Activated T-helper 2 cell treated with anti-CD3 and anti-CD28 coated beads, Interferon-gamma antibody, Interleukin-2, Interleukin-4, amounts not matched to agents 10 μg/mL and 5 μg/mL and 100 μg/mL, durations not matched to agents 14 hours and 24 hours and 36 hours (primary cell): ENCODE results near the gene NPR1. TPM values are rescaled to one million over a fixed set of nuclear protein-coding genes. Genes with fewer than 3 reads are reported as not detected.
A peak's percentile ranks its signal among the peaks of the same experiment; 100 is the strongest.
"Not testable (repeated sequence)": the region's sequence is repeated elsewhere in the genome, so short reads cannot be mapped to it uniquely, and the experiment has no call there.

ENCODE experiments used
- DNase-seq: peaks from one replicate; pipeline ENCODE4 v3.0.0; 2021; ENCODE audit warnings: low spot score
- H3K27ac Mint-ChIP-seq: one replicate; pipeline ENCODE4 v1.8.0; 2021; ENCODE audit warnings: mixed read lengths
- H3K27me3 Mint-ChIP-seq: one replicate; pipeline ENCODE4 v1.8.0; 2021; ENCODE audit warnings: low read depth, mixed read lengths
- H3K36me3 Mint-ChIP-seq: one replicate; pipeline ENCODE4 v1.8.0; 2021; ENCODE audit warnings: low read depth, mixed read lengths
- H3K4me1 Mint-ChIP-seq: one replicate; pipeline ENCODE4 v1.8.0; 2021; ENCODE audit warnings: low read depth, mixed read lengths
- H3K4me3 Mint-ChIP-seq: one replicate; pipeline ENCODE4 v1.8.0; 2021; ENCODE audit warnings: low read depth, mild to moderate bottlenecking, moderate library complexity, mixed read lengths
- H3K9me3 Mint-ChIP-seq: one replicate; pipeline ENCODE4 v1.8.0; 2021; ENCODE audit warnings: mixed read lengths
- intact Hi-C: fragments of 100-400 bp; cut with micrococcal nuclease; formaldehyde crosslinking; loops from one replicate; pipeline ENCODE4 v1.15.1; 2023
- total RNA-seq: library from RNA; stranded (reverse); gene quantifications from 2 replicates; pipeline ENCODE4 v1.2.3, GENCODE V29; 2022

NPR1 gene
- total RNA-seq, 1 donor from 2014 or later = not detected

DNA sequence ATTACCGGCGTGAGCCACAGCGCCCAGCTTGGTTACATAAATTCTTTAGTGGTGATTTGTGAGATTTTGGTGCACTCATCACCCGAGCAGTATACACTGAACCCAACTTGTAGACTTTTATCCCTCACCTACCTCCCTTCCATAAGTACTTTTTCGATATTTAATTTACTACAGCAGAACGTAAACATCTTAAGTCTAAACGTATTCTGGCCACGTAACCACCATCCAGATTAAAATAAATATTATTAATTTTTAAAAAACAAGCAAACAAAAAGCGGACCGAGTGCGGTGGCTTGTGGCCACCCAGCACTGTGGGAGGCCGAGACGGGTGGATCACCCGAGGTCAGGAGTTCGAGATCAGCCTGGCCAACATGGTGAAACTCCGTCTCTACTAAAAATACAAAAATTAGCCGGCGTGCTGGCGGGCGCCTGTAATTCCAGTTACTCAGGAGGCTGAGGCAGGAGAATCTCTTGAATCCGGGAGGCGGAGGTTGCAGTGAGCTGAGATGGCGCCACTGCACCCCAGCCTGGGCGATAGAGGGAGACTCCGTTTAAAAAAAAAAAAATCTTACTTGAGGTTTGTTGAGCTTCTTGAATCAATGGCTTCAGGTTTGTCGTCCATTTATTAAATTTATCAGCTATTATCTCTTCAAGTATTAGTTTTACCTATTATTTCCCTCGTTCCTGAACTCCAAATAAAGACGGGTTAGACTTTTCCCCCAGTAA, 6.7 kb upstream of the NPR1 start:
- H3K27ac Mint-ChIP-seq, H3K36me3 Mint-ChIP-seq, H3K27me3 Mint-ChIP-seq, H3K9me3 Mint-ChIP-seq, H3K4me3 Mint-ChIP-seq: not testable (repeated sequence)
- intact Hi-C loops = loop anchor here (1.0 to 5.0 kb wide), 12 partner anchors 13 to 601 kb away; partner anchors contain the start of genes CHTOP, HAX1, INTS3 and RAB13
- DNase-seq = peak; percentile 50
- peaks cover 25% of the 10 kb centered on the region for H3K4me1 Mint-ChIP-seq

DNA sequence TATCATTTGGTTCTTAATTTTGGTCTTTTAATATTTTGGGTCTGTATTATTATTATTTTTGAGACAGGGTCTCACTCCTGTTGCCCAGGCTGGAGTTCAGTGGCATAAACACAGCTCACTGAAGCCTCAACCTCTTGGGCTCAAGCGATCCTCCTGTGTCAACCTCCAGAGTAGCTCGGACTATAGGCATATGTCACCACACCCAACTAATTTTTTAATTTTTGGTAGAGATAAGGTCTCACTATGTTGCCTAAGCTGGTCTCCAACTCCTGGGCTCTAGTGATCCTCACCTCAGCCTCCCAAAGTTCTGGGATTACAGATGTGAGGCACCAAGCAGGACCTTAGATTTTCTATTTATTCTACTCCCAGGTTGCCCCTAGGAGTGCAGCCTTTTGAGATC, 5.0 kb upstream of the NPR1 start:
- no peak for DNase-seq
- H3K27me3 Mint-ChIP-seq = peaks cover 11% of the 10 kb centered on the region
- H3K9me3 Mint-ChIP-seq = no peaks in the 10 kb centered on the region
- peaks cover 26% of the 10 kb centered on the region for H3K4me1 Mint-ChIP-seq
- peak overlapping the region; percentile 55 for H3K27ac Mint-ChIP-seq
- H3K4me3 Mint-ChIP-seq = peak overlapping the region; percentile 59
- no peaks in the 10 kb centered on the region for H3K36me3 Mint-ChIP-seq
- intact Hi-C loops = loop anchor here (5.0 kb wide), 4 partner anchors 54 to 599 kb away; partner anchors contain the start of genes HAX1, INTS3, S100A3 and S100A4

DNA sequence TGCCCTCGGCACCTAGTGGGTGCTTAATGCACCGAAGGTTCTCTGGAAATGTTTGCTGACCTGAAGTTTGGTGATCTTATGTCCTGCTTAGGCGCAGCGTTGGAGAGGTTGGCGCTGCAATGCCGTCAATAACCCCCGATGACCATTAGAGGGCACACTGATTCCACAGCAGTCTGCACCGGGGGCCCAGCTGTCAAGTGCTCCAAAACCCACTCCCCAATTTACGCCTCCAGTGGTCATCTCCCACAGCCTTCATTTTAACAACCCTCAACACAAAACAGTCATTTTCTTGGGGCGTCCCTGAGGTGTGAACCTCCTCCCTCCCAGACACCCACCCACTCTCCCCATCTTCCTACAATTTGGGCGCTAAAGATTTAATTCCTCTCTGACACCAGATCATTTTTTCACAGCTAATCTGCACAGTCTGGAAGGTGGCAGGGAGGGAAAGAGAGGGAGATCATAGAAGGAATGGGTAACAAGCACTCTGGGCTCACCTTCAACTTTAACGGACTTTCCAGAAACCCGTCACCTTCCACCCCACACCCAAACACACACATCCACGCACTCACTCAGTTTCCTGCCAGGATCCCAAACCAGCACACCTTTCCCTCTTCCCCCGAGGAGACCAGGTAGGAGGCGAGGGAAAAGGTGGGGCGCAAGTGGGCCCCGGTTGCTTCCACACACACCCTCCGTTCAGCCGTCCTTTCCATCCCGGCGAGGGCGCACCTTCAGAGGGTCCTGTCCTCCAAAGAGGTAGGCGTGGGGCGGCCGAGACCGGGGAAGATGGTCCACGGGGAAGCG, 570 bp upstream of the NPR1 start:
- Mint-ChIP-seq H3K4me1 (peaks cover 20% of the 10 kb centered on the region), H3K4me3 (peak overlapping the region; percentile 71), H3K27me3 (peaks cover 42% of the 10 kb centered on the region), H3K27ac (no peak overlapping the region), H3K9me3 (no peaks in the 10 kb centered on the region), H3K36me3 (no peaks in the 10 kb centered on the region)
- intact Hi-C loops = loop anchor here (1.0 kb wide), 1 partner anchor 71 kb away; no protein-coding TSS in a partner anchor
- DNase-seq = peak; percentile 31

DNA sequence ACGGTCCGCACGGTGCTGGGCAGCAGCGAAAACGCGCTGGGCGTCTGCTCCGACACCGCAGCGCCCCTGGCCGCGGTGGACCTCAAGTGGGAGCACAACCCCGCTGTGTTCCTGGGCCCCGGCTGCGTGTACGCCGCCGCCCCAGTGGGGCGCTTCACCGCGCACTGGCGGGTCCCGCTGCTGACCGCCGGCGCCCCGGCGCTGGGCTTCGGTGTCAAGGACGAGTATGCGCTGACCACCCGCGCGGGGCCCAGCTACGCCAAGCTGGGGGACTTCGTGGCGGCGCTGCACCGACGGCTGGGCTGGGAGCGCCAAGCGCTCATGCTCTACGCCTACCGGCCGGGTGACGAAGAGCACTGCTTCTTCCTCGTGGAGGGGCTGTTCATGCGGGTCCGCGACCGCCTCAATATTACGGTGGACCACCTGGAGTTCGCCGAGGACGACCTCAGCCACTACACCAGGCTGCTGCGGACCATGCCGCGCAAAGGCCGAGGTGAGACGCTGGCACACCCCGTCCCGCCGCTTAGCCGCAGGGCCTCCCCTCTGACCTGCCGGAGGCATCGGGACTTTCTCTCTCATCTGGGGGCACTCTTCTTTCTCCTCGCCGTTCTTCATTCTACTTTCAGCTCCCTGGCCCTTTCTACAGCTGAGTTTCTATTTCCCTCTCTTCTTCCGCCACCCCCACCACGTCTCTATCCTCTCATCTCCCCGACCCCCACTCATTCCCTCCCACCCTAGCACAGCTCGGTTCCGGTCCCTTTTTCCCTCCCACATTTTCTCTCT, 1.0 kb downstream of the NPR1 start:
- no peaks in the 10 kb centered on the region for H3K36me3 Mint-ChIP-seq
- DNase-seq = no peak
- H3K4me3 Mint-ChIP-seq = peak overlapping the region; percentile 69
- no peak overlapping the region for H3K27ac Mint-ChIP-seq
- no peaks in the 10 kb centered on the region for H3K9me3 Mint-ChIP-seq
- peaks cover 18% of the 10 kb centered on the region for H3K4me1 Mint-ChIP-seq
- H3K27me3 Mint-ChIP-seq = peaks cover 47% of the 10 kb centered on the region
- intact Hi-C loops = no loop called here

DNA sequence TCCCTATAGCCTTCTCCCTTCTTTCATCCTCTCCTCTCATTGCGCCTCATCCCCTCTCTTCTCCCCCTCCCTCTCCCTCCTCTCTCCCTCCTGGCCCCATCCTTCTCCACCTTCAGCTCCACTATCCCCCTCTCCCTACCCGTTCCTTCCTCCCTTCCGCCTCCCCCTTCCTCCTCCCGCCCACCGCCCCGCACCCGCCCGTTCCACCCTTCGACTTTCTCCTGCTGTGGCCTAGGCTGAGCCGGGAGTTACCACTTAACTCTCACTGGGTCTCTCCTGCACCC, 1.6 kb downstream of the NPR1 start:
- Mint-ChIP-seq H3K27ac (no peak overlapping the region), H3K4me1 (peaks cover 18% of the 10 kb centered on the region), H3K4me3 (peak overlapping the region; percentile 46), H3K27me3 (peaks cover 47% of the 10 kb centered on the region), H3K9me3 (no peaks in the 10 kb centered on the region), H3K36me3 (no peaks in the 10 kb centered on the region)
- DNase-seq = no peak
- intact Hi-C loops = no loop called here

DNA sequence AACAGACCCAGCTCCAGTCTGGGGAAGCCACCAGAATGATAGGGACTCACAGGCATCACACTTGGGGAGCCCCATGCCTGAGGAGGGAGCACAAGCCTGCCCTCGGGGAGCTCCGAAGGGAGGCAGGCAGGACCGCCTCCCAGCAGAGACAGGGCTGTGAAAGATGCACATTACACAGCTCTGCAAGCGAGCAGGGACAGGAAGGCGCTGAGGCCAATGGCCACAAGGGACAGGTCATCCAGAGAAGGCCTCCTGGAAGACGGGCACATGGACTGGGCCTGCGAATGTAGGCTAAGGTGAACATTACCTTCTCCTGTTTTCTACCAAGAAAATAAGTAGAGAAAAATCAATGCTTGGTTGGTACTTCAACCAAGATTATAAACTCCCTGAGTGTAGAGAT, 4.2 kb downstream of the NPR1 start:
- Mint-ChIP-seq H3K36me3 (no peaks in the 10 kb centered on the region), H3K4me1 (peaks cover 14% of the 10 kb centered on the region), H3K27me3 (peaks cover 49% of the 10 kb centered on the region), H3K27ac (no peak overlapping the region), H3K4me3 (no peak overlapping the region), H3K9me3 (no peaks in the 10 kb centered on the region)
- intact Hi-C loops = no loop called here
- no peak for DNase-seq

DNA sequence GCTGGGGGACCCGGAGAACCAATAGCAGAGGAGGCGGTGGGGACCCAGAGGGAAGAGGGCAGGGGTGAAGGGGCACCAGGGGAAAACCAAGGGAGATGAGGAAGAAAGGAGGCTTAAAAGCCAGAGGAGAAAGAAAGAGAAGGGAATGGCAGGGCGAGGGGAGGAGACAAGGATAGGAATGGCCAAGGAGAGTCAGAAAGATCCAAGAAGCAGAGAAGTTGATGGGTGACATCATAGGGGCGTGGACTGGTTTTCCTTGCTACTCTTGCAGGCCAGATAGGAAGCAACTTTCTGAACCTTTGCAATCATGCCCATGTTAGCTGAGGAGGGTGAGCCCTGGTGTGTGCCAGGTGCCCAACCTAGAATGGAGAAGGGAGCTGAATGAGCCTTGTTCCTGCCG, 5.4 kb downstream of the NPR1 start:
- Mint-ChIP-seq H3K27ac (peak overlapping the region; percentile 15), H3K4me1 (peaks cover 7% of the 10 kb centered on the region), H3K27me3 (peaks cover 40% of the 10 kb centered on the region), H3K36me3 (no peaks in the 10 kb centered on the region), H3K4me3 (no peak overlapping the region), H3K9me3 (no peaks in the 10 kb centered on the region)
- DNase-seq = no peak
- intact Hi-C loops = no loop called here

DNA sequence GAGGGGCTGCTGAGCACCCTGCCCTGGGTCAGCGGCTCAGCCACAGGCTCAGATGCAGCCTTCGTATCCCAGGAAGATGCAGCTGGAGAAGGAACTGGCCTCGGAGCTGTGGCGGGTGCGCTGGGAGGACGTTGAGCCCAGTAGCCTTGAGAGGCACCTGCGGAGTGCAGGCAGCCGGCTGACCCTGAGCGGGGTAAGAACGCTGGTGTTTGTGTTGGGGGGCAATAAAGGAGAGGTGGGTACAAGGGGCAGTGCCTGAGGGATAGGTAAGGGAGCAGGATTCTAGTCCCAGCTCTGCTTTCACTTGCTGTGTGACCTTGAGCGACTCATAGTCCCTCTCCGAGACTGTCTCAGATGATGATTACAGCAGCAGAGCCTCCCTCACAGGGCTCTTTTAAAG, 6.4 kb downstream of the NPR1 start:
- peaks cover 3% of the 10 kb centered on the region for H3K4me1 Mint-ChIP-seq
- no peak overlapping the region for H3K27ac Mint-ChIP-seq
- no peaks in the 10 kb centered on the region for H3K36me3 Mint-ChIP-seq
- intact Hi-C loops = no loop called here
- no peak for DNase-seq
- H3K27me3 Mint-ChIP-seq = peaks cover 36% of the 10 kb centered on the region
- H3K4me3 Mint-ChIP-seq = no peak overlapping the region
- H3K9me3 Mint-ChIP-seq = no peaks in the 10 kb centered on the region

DNA sequence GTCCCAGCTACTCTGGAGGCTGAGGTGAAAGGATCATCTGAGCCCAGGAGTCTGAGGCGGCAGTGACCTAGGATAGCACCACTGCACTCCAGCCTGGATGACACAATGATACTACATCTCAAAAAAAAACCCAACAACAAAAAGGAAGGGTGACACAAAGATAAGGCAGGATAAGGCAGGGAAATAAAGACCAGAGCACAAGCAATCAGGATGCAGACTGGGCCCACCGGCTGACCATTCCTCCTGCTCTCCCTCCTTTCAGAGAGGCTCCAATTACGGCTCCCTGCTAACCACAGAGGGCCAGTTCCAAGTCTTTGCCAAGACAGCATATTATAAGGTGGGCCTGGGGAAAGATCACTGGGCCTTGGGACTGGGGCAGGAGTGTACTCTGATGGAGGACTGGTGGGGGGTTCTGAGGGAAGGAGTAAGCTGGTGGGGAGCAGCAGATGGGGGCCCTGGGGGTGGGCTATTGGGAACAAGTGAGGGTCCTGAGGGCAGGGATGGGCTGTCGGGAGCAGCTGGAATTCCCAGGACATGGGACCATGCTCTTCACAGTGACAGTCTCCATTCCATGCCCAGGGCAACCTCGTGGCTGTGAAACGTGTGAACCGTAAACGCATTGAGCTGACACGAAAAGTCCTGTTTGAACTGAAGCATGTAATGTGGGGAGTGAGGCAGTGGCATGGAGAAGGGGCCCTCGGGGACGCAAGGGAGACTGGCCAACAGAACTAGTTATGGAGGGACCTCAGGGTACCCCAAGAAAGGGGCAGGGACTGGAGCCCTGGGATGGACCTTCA, 7.3 kb downstream of the NPR1 start:
- H3K4me1 Mint-ChIP-seq = no peaks in the 10 kb centered on the region
- H3K36me3 Mint-ChIP-seq = no peaks in the 10 kb centered on the region
- H3K4me3 Mint-ChIP-seq = no peak overlapping the region
- H3K27ac Mint-ChIP-seq = no peak overlapping the region
- H3K27me3 Mint-ChIP-seq = peaks cover 28% of the 10 kb centered on the region
- intact Hi-C loops = no loop called here
- DNase-seq = no peak
- no peaks in the 10 kb centered on the region for H3K9me3 Mint-ChIP-seq

DNA sequence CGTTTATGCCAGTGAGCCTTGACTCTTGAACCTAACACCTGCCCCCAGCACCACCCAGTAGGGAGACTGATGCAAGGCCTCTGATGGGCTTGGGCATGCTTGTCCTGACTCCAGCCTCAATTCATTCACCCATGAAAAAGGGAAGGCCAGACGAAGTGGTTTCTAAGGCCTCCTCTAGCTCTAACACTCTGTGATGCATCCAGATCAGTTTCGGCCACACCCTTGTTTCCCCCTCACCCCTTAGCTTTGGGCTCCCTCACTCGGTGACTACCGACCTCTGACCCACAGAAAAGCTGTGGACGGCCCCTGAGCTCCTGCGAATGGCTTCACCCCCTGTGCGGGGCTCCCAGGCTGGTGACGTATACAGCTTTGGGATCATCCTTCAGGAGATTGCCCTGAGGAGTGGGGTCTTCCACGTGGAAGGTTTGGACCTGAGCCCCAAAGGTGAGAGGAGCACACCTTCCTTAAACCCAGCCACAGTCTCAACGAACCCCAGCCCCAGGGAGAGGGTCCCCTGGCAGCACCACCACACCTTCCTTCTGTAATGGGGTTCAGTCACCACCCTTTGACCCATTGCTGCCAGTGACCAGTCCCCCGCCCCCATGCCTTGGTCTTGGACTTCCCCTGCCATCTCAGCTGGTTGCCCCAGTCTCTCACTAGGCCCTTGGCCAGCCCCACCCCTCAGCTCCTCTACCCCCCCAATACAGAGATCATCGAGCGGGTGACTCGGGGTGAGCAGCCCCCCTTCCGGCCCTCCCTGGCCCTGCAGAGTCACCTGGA, 9.0 kb downstream of the NPR1 start:
- Mint-ChIP-seq H3K27me3 (peaks cover 14% of the 10 kb centered on the region), H3K4me1 (no peaks in the 10 kb centered on the region), H3K36me3 (no peaks in the 10 kb centered on the region), H3K4me3 (no peak overlapping the region), H3K9me3 (no peaks in the 10 kb centered on the region), H3K27ac (no peak overlapping the region)
- intact Hi-C loops = no loop called here
- DNase-seq = no peak

DNA sequence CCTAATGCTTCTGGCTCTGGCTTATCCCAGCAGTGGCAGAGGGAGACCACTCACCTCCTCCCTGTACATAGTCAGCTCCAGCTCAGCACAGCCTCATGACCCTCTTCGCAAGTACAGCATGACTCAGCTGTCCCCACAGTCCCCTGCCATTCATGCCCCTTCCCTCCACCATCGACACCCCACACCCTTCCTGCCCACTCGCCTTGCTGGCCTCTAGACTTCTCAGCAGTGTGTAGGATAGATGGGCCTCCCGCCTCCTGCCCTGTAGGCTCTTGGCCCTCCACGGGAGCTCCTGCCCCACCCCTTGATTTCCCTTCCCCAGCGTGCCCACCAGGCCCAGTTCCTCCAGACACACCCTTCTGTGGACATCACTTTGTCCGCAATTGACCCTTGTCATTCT, 9.8 kb downstream of the NPR1 start:
- Mint-ChIP-seq H3K9me3 (no peaks in the 10 kb centered on the region), H3K4me1 (no peaks in the 10 kb centered on the region), H3K27me3 (peaks cover 10% of the 10 kb centered on the region), H3K27ac (no peak overlapping the region), H3K36me3 (no peaks in the 10 kb centered on the region), H3K4me3 (no peak overlapping the region)
- DNase-seq = no peak
- intact Hi-C loops = no loop called here
